ENCODE results near the gene LHFPL2.

Gene LHFPL2

DNA sequence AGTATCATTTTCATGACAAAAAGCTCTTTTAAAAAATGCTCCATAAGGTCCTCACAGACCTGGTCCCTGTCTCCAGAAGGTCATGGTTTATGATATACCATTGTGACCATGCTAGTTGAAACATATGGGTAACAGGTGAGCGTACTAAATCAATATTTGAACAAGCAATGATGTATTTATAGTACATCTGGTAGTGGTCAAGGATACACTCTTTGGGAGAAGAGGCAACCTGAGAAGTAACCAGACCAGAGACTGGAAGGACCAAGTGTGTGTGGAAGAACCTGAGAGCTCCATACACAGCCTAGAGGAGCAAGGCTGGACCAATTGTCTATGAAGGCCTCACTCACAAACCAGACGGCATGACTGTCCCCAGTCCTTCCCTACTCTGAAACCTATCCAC is 55.1 kb downstream of the LHFPL2 start:
- no peak for DNase-seq

DNA sequence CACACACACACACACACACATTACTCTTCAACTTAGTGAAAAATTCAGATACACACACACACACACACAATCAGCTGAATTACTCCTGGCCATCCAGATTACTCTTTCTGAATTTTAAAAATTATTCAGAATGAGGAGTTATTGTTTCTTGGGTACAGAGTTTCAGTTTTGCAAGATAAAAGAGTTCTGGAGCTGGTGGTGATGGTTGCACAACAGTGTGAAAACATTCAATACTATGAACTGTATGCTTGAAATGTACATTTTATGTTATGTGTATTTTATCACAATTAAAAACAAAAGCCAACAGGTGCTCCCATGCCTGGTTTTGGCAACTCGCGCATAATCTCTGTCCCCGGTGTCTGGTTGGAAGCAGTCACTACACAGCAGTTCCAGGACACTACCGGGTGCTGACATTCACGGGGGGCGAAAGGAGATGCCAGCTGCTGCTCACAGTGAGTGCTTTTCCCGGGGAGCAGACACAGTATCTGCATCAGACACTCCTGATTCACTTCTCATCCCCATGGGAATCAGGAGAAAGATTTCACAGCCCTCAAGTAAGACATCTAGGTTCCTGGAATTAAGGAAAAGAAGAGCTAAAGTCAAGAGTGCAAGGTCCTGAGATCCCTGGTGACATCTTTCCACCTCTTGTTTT is 55.7 kb downstream of the LHFPL2 start:
- DNase-seq = no peak

GRCh38 chr5:78591972-78592700 is 56.4 kb downstream of the LHFPL2 start:
- no peak for DNase-seq

- no peak for DNase-seq
Measured at GRCh38 chr5:78591138-78591612, 57.4 kb downstream of the LHFPL2 start.

DNA sequence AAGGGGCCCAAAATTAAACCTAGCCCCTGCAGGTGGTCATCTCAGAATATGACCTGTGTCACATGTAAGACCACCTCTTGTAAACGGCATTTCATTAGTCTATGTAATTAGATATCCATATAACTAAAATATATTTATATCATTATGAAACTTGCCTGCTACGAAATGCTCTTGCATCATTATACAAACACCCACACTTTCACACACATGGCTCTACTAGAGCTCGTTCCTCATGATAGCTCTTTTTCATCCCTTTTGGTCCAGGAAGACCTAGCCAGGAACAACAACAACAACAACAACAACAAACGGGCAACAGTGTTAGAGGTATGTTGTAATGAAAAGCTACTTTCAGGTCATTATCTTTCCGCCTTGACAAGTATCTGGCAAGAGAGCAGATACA is 58.6 kb downstream of the LHFPL2 start:
- DNase-seq = no peak

GRCh38 chr5:78588507-78588906 is 60.1 kb downstream of the LHFPL2 start:
- DNase-seq = no peak

- no peak for DNase-seq
Measured at GRCh38 chr5:78587775-78588291, 60.7 kb downstream of the LHFPL2 start.

- DNase-seq = no peak
Measured at GRCh38 chr5:78587081-78587774, 61.3 kb downstream of the LHFPL2 start.

DNA sequence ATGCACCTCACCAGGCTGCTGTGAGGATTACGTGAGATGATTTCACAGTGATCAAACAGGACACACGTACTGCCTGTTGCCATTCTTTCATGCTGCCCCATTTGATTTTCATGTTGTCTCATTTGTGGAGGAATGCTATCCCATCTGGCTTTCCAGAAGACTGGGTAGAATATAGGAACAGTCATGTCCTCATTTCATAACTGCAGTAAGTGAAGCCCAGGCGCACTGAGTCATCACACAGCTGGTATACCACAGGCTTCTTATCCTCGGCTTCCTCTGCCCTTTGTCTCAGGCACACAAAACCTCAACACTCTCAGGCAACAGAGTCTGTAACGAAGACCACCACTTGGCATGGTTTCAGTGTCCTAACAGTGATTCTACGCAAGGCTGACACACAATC is 62.3 kb downstream of the LHFPL2 start:
- no peak for DNase-seq

DNA sequence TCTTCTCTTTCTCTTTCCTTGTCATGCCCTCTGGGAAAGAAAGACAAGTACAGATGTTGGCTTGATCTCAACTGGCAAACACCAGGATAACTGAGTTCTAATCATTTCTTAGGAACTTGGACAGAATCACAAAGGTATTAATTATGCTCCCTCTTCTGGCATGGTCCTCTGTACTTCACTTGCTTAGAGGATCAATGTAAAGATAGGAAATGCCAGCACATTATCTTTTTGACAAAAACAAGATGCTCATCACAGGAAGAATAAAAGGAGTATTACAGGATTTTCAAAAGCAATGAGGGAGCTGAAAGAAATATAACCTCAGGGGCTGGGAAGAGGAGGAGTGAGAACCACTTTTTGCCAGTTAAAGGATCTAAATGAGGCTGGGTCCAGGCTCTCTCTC is 70.6 kb downstream of the LHFPL2 start:
- no peak for DNase-seq

DNA sequence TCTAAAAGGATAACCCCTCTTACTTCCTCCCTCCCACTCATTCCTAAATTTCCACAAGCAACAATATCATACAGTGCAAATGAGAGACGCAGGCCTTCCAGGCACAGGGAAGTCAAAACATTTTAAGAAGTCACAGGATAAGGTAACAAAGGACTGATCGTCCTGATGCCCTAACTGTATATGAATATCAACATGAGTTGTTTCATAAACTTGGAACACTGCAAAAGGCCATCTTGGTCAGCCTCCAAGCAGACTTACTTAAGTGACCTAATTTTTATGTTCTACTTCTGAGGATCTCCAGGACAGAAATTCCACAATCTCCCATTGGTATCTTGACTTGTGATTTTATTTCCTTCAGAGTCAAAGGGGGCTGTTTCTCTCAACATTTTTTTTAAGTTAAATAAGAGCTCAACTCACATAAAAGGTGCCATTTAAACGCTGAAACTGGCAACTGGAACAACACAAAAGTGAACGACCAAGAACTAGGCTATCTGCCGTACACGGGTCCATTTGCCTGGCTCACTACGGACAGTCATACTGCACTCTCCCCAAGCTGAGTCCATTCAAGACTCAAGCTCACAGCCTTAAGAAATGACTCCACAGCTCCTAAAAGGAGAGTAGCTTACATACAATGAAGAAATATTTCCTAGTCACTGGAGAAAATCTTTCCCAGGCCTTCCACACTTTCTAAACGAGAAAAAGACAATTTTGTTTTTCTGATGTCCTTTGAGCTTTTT is 71.3 kb downstream of the LHFPL2 start:
- no peak for DNase-seq

DNA sequence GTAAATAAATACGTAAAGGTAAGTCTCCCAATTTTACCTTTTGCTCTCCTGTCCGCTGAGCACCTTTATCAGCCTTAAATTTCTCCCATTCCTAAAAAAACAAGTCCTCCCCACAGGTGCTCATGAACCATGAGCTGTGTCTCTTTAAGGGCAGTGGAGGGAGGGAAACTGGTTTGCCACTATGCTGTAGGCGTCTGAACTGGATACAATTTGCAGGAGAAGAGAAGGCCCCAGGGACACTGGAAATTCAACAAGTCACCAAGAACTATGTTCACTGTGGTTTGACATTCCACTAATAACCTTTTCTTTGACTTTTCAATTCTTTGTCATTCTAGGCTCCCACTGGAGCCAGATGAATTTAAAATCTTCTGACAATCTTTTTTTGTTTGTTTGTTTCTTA is 72.2 kb downstream of the LHFPL2 start:
- DNase-seq = no peak

DNA sequence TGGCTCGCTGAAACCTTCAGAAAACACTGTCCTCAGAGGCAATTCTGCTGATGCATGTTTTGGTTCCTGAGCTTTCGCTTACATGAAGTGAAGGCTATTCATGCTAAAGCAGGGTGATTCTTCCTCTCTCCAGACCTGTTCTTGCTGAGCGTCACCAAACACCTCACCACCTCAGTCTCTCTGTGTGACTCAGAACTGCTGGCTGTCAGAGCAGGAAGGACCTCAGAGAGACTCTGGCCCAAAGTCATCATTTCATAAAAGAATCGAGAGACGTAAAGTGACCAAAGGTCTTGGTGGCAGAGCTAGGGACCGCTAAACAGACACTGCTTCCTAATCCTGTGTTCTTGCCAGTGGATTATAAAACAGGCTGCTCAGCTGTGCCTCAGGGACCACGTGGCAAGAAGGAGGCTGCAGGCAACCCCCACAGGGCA is 73.8 kb downstream of the LHFPL2 start:
- no peak for DNase-seq

GRCh38 chr5:78574131-78574673 is 74.4 kb downstream of the LHFPL2 start:
- DNase-seq = no peak

DNA sequence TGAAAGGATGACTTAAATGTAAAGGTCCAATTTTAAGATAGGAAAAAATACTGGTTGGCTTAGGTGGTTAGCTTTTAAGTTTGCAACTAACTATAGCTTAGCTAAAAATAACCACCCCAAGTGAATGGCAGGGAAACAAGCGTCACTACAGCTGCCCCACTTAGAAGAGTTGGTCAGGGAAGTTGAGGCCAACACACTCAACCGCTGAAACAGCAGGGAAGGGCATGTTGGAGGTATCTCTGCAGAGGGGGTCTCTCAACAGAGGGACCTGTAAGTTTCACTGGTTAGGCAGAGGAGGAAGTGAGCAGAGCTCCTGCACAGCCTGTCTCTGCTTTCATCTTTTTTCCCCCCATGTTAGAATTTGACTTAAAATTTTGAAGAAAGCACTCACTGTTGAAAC is 75.3 kb downstream of the LHFPL2 start:
- no peak for DNase-seq

- no peak for DNase-seq
Measured at GRCh38 chr5:78570646-78571045, 77.9 kb downstream of the LHFPL2 start.

GRCh38 chr5:78569441-78569840 is 79.1 kb downstream of the LHFPL2 start:
- no peak for DNase-seq

- DNase-seq = no peak
Measured at GRCh38 chr5:78568676-78569075, 79.9 kb downstream of the LHFPL2 start.

DNA sequence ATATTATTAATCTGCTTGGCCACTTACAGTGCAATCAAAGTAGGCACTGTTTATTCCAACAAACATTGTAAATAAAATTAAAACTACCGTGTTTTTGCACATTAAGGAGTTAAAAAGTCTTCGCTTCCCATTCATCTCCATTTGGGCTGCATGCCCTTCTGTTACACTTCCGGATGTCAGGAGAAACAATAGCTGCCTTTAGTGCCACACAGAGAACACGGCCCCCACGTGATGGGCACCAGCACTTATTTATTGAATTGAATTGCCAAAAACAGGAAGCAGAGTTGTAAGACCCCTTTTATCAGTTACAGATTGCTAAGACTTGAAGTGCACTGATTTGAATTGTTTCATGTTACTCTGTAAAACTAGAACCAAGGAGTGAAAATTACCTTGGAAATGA is 80.4 kb downstream of the LHFPL2 start:
- DNase-seq = no peak

DNA sequence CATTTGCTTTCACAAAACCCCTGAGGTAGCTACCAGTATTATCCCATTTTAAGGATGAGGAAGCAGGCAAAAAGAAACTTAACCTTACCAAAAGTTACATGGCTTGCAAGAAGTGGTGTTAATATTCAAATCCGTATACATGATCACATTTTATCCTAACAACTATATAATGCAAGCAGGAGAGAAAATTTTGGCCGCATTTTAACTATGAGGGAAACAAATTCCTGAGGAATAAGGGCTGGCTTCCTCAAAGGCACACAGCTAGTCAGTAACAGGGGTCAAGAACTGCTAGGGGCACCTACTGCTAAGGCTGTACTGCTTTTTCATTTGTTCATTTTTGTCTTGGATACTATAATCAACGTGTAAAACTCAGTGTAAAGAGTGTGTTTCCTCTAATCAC is 81.0 kb downstream of the LHFPL2 start:
- no peak for DNase-seq

DNA sequence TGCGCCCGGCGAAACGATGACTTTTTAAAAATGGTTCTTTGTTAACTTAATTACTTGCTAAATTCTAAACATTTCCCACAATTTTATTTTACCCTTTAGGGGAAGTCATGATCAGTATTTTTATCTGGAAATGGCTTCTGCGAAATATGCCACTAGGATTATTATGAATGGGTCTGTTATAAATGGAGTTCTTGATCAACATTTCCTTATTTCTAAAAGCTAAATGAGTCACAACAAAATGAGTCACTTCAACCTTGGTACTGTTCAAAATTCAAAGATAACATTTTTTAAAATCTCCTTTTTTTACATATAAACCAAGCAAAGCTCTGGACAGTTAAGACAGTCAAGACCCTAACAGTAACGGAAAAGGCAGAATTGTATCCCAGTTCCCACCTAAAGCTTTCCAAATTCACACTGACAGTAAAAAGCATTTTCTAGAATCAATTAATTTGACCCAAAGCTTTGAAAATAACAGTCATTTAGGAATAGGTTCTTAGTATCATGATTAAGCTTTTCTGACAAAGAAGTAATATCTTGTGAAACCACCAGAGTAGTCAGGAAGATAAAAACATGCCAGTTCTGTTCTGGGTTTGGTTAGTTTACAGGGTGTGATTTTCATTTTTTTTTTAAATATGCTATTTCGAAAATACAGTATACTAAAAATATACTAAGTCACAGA is 81.7 kb downstream of the LHFPL2 start:
- DNase-seq = no peak

DNA sequence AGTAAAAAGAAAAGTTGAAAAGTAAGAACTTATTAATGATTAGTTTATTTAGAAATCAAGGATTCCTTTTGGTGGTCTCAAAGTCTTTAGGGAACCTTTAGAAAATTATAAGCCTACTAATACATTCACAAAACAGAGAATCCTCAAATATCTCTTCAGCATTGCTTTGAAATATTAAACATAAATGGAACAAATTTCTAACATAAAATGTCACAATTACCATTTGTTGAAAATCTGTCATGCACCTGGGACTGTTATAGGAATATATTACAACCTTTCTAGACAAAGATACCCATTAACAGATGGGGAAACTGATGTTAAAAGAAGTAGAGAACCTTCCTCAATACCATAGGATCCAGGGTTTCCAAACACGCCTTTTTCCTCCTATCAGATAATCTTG is 83.2 kb downstream of the LHFPL2 start:
- no peak for DNase-seq

Measured in NCI-H1048 (cell line).